ENCODE results near the gene GOLGA8Q. TPM values are rescaled to one million over a fixed set of nuclear protein-coding genes. Genes with fewer than 3 reads are reported as not detected.

The GOLGA8Q gene
- total RNA-seq, 1 donor = 1.8 TPM

Other genes starting within 250 kb of the GOLGA8Q start
- gene CHRFAM7A, start 158.5 kb upstream of the GOLGA8Q start, total RNA-seq = 5.1 TPM
- gene GOLGA8R, start 137.8 kb upstream of the GOLGA8Q start, total RNA-seq = 2.2 TPM
- 0.21 TPM for gene GOLGA8H, start 52.0 kb downstream of the GOLGA8Q start, total RNA-seq

Measured in mononuclear cell (primary cell).